Retinal pigment epithelial cell (primary cell): ENCODE data around the gene TACO1.

ENCODE experiments used
- DNase-seq: peaks from one replicate; pipeline ENCODE4 v3.0.0-alpha.2; 2010; ENCODE audit warnings: low read depth
- H3K4me3 ChIP-seq: 2 replicates; pipeline ENCODE4 v1.5.1; 2011; ENCODE audit warnings: mild to moderate bottlenecking, low read length, control low read depth, moderate library complexity
- CTCF ChIP-seq: conservative IDR thresholded peaks from 2 replicates; pipeline ENCODE4 v1.5.1; 2011; ENCODE audit warnings: low read depth, low read length, control low read depth, inconsistent platforms

Gene TACO1

GRCh38 chr17:63600569-63601438 is at the start of gene TACO1:
Gene TACO1, plus strand, starts transcription at chr17:63600895. Its CDS starts 189 bp downstream, at chr17:63601084.
- DNase-seq: peak; percentile 60
- TF ChIP-seq CTCF: no peak
- H3K4me3 ChIP-seq: peak within 1 kb of the TSS; percentile 84

- no peak for TF ChIP-seq CTCF
- H3K4me3 ChIP-seq: peak overlapping the region; percentile 95
- no peak for DNase-seq
These were observed 48.5 kb upstream of the TACO1 start for GRCh38 chr17:63552211-63552610.

- no peak for TF ChIP-seq CTCF
- no peak overlapping the region for H3K4me3 ChIP-seq
- DNase-seq: no peak
These were observed 45.1 kb upstream of the TACO1 start for GRCh38 chr17:63555500-63556156.

- H3K4me3 ChIP-seq: no peak overlapping the region
- TF ChIP-seq CTCF: no peak
- DNase-seq: no peak
These were observed 43.3 kb upstream of the TACO1 start for GRCh38 chr17:63557416-63557815.

GRCh38 chr17:63558441-63558840 is 42.3 kb upstream of the TACO1 start:
- TF ChIP-seq CTCF: no peak
- no peak for DNase-seq
- no peak overlapping the region for H3K4me3 ChIP-seq

GRCh38 chr17:63561819-63562218 is 38.9 kb upstream of the TACO1 start:
- no peak for DNase-seq
- TF ChIP-seq CTCF: no peak
- H3K4me3 ChIP-seq: no peak overlapping the region

GRCh38 chr17:63563339-63563738 is 37.4 kb upstream of the TACO1 start:
- TF ChIP-seq CTCF: no peak
- DNase-seq: no peak
- H3K4me3 ChIP-seq: no peak overlapping the region
